SH-SY5Y (cell line): ENCODE results near the gene EIF1AD.

Source experiments
- GATA2 ChIP-seq: IDR thresholded peaks from 2 replicates; pipeline ENCODE4 v1.6.1; 2011; ENCODE audit warnings: mild to moderate bottlenecking, low read depth, low read length
- GATA3 ChIP-seq: IDR thresholded peaks from 2 replicates; pipeline ENCODE4 v1.6.1; 2011; ENCODE audit warnings: low read depth, mild to moderate bottlenecking, low read length, moderate library complexity

Gene EIF1AD

DNA sequence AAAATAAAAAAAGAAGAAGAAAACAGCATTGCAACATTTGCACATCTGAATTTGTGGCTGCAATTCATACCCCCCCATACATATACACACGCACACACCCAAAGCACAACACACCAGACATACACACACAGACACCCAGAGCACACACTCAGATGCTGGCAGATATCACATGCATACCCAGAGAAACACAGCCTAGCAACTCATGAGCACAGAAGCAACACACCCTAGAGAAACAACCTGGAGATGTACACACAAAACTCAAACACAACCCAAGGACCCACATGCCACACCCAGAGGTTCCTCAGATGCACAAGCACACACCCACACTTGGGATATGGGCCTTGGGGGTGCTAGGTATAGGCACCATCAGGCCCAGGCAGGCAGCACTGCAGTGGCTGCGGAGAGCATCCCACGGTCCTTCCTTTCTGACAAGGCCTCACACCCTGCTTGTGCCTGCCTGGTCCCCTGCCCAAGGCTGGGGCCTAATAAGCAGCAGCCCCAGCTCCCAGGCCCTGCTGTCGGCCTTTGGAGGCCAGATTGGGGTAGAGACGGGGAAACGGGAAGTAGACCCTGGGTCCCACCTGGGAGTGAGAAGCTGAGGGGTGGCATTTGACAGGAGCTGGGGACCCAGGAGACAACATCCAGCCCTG, 13.0 kb upstream of the EIF1AD start:
- no peak for TF ChIP-seq GATA2

DNA sequence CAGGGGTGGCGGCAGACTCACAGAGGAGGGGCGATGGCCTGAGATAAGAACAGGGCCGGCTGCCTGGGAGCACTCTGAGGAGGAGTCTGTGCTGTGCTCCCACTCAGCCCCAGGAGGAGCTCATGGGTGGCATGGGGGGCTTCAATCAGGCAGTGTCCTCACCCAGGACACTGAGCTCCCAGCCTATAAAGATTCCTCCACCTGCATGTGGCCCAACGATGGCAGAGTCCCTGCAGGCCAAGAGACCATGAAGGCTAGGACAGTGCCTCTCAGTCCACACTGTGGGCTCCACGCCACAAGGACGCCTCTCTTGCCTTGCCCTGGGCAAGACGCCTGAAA, 11.8 kb upstream of the EIF1AD start:
- TF ChIP-seq GATA3 (no peak), GATA2 (no peak)

DNA sequence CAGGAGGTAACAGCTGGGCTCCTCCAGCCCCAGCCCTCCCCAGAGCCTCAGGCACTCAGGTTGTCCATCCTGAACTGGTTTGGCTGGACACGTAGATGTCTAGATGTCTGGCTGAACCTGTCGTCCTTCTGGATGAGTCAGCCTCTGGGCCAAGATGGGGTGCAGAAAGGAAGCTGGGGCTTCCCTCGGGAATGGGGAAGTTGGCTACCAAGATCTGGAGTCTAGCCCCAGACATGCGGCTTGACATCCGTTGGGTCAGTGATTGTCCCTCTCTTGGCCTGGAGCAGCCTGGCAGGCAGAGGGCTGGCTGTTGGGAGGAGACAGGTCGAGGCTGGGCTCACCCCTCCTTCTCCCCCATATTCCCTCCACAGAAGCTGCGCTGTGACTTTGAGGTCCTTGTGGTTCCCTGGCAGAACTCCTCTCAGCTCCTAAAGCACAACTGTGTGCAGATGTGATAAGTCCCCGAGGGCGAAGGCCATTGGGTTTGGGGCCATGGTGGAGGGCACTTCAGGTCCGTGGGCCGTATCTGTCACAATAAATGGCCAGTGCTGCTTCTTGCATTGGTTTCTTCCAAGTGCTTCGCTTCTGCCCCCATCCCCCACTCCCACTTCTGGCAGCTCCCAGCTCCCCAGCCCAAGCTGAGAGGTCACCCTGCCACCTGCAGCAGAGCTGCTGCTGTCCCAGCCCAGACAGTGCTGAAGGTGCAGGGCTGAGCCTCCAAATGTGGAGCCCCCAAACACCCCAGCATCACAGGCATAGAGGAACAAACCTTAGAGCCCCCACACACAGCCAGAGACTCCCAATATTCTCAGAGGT, 11.2 kb upstream of the EIF1AD start:
- TF ChIP-seq GATA3 (no peak), GATA2 (no peak)

DNA sequence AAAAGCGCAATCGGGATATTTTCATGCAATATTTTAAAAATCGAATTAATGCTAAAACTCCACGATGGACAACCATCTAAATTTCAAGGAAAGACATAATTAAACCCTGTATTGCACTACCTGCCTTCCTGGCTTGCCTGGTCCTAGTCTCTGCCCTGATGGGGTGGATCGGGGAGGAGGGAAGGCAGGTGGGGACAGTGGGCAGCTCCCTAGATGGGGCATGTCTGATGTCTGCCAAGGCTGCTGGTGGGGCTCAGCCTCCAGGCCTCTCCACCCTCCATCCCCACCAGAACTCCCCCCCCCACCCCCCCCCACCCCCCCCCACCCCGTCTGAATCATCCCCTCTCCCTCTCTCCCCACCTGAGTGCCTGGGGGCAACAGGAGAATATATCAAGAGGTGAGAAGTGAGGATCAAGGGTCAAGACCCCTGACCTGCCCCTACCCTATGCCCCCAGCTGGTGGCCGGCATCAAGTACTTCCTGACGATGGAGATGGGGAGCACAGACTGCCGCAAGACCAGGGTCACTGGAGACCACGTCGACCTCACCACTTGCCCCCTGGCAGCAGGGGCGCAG, 10.5 kb upstream of the EIF1AD start:
- TF ChIP-seq GATA3 (no peak), GATA2 (no peak)

DNA sequence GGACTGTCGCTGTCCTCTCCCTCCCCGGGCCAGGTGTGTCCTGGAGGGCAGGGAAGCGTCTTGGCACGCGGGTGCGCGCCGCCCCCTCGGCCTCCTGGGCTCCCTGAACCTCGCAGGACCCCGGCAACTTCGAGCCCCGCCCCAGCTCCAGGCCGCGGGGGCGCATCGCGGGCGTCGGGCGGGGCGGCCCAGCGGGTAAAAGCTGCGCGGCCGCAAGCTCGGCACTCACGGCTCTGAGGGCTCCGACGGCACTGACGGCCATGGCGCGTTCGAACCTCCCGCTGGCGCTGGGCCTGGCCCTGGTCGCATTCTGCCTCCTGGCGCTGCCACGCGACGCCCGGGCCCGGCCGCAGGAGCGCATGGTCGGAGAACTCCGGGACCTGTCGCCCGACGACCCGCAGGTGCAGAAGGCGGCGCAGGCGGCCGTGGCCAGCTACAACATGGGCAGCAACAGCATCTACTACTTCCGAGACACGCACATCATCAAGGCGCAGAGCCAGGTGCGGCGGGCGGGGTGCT, 9.9 kb upstream of the EIF1AD start, which contains the start of gene CST6:
TSS of gene CST6 (plus strand) at position 224 of the 519 bp plus-strand sequence. CDS start at position 261, 37 bp downstream.
- TF ChIP-seq GATA3, result no peak
- no peak for TF ChIP-seq GATA2

DNA sequence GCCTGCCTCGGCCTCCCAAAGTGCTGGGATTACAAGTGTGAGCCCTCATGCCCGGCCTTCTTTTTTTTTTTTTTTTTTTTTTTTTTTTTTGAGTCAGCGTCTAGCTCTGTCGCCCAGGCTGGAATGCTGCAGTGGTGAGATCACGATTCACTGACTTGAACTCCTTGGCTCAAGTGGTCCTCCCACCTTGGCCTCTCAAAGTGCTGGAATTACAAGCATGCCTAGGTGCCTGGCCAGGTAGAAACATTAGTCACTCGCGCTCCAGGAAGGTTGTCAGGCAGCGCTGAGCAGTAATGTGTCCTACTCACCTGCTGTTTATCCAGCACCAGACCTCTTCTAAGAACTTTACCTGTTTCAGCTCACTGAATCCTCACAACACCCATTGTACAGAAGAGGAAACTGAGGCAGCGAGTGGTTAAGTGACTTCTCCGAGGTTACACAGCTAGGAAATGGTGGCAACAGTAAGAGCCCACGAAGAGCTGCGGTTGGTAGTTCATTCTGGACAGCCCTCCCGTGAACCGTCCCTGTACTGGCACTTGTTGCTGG, 9.4 kb upstream of the EIF1AD start:
- TF ChIP-seq GATA3 (no peak), GATA2 (no peak)

DNA sequence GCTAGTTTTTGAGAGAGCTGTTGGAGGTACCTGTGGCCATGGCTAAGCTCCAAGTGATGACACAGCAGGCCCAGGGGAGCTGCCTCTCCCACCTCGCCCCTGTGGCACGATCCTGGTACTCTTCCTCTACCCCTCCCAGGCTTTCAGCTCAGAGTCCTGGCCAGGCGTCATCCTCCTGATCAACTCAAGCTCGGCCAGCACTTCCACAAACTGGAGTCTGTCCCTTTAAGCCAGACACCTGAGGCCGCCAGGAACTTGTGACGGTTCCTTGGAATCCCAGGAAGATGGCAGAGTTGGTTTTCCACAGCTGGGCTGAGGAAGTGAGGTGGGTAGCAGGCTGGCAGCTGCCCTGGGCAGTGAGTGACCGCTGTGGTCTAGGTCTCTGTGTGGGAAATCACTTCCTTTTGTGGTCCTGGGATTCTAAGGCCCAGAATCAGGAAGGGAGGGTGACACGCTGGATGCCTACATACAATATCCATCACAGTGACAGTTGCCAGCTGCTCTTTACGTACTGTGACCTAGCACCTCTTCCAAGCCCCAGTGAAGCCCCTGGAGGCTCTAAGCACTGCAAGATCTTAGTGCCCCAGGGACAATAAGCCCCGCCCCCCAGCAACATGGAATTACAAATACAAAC, 6.6 kb upstream of the EIF1AD start:
- TF ChIP-seq GATA2 (no peak), GATA3 (no peak)

DNA sequence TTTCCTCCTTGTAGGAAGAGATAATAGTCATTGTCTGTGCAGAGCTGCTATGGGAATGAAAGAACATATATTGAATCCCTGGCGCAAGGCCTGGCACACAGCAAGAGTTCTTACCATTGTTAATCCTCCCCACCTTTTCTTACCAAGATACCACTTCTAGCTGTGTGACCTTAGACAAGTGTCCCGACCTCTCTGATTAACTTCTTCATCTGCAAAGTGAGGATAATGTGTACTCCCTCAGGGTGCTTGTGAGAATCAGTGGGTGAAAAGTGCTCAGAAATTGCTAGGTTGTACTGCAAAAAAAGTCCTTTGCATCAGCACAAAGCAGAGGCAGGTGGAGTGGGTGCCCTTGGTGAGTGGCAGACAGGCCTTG, 6.1 kb upstream of the EIF1AD start:
- TF ChIP-seq GATA2 (no peak), GATA3 (no peak)

DNA sequence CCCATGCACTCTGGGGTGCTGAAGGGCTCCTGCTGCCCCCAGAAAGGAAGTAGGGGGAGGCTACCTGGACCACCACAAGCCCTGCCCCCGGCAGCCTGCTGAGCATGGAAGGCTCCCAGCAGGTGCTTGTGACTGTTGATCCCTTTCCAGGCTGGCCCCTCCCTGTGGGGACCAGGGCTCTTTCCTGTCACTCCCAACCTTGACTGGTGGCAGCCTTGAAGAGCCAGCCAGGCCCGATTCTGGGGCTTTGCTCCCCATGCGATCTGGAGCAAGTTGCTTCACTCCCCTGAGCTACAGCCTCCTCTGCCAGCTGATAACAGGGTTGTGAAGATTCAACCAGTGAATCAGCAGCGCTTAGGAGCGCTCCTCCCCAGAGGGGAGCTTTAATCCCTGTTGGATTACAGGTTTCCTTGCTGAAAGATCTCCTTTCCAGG, 5.3 kb upstream of the EIF1AD start:
- TF ChIP-seq GATA2 (no peak), GATA3 (no peak)

DNA sequence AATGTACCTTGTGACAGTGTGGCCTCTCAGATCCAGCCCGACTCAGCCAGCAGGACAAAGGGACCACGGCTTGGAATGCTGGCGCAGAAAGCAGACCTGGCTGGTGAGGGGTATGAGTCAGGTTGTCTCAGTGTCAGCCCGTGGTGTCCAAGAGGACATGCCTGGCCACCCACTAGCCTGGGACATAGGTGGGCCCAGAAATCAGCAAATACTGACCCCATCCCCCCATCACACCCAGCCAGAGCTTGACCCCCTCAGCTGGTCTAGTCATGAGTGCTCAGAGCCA, 4.9 kb upstream of the EIF1AD start:
- TF ChIP-seq GATA2 (no peak), GATA3 (no peak)

DNA sequence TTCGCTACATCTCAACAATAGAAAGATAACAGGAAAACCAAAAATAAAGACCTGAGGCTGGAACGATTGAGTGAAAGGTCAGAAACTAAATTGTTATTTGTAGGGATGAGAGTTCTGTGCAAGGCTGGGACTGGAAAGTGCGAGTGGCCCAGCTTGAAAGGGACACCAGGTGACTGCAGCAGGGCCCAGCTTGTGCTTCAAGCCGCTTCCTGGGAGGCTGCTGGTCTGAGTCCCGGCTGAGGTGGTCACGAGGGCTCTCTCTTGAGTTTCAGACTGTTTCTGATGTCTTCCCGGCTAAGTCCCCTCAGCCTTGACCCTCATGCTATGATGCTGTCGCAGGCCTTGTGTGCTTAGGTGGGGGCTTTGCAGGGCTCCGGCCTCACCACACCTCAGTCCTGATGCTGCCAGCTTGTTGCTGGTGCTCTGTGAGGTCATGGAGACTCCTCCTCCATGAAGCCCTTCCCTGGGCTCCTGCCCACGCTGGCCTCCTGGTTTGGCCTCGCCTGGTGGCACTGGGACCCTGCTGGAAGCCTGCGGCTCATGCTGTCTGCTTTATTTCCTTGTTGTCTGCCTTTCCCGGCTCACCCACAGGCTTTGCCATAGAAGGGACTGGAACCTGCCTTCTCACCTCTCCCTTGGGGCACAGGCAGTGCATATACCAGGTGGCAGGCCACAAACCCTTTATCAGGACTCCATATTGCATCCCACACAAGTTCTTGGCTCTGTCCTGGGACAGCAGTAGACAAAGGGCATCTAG, 4.4 kb upstream of the EIF1AD start:
- no peak for TF ChIP-seq GATA2
- no peak for TF ChIP-seq GATA3

DNA sequence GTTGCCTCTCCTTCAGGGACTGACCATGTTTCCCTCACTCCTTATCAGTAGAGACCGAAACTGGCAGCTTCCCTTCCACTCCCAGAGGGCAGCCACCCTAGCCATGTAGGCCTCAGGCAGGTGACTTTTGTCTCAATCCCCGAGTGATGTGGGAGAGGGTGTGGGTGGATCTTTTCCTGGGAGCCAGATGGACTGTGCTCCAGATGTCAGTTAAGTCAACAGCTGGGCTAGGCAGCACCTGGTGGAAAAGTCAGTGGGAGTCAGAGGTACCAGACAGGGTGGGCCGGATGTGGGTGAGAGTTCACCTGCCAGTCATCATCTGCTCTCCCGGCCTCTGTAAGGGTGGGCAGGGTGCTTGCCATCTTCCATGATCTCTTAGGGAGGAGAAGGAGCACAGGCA, 2.2 kb upstream of the EIF1AD start:
- TF ChIP-seq GATA3 (no peak), GATA2 (no peak)

DNA sequence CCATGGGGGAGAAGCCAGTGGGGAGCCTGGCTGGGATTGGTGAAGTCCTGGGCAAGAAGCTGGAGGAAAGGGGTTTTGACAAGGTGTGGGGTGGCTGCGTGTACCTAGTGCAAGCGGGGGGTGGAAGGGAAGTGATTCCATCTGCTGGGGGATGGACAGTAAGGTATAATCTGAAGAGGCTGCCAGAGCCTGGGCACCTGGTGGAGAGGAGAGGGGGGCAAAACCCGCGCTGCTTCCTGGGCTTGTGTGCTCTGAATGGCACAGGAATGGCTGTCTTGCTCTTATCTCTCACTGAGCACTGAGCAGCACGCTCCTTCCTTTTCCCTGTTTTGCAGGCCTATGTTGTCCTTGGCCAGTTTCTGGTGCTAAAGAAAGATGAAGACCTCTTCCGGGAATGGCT, 1.3 kb upstream of the EIF1AD start:
- TF ChIP-seq GATA2, result no peak
- TF ChIP-seq GATA3, result no peak

DNA sequence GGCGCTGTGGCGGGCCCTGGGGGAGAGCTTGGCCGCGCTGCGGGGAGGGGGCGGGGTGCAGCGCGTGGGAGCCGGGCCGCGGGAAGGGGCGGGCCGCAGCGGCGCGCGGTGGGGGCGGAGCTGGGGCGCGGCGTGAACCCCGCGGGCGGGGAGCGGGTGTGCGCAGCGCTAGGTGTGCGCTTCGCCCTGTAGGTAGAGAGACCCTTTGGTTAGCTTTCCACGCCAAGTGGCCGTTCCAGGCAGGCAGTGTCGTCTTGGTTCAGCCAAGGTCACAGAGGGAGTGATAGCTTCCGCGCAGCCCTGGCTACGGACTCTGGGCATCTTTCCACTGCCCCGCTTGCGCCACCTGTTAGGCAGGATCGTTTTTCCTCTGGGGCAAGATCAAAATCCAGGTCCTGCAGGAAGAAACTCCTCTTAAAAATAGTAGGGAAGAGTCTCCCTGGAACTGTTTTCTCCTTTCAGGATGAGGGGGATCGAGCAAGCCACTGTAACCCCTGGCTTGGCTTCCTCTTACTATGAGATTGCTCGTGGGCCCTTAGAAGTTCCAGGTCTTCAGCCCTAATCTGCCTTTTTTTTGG, 780 bp upstream of the EIF1AD start:
- TF ChIP-seq GATA2 (no peak), GATA3 (no peak)
